HEK293T (cell line): ENCODE measurements around the gene PRIMPOL.
"Not testable (repeated sequence)": the region's sequence is repeated elsewhere in the genome, so short reads cannot be mapped to it uniquely, and the experiment has no call there.

ENCODE experiments used
- CTCF ChIA-PET: fragments of 350-600 bp; formaldehyde crosslinking; extraction: SDS; loops from one replicate; lab custom pipeline; 2021; ENCODE audit warnings: antibody characterized with exemption, inconsistent platforms; lab: Yijun Ruan, JAX
- POLR2A ChIA-PET: fragments of 350-600 bp; formaldehyde crosslinking; extraction: SDS; loops from one replicate; lab custom pipeline; 2020; ENCODE audit warnings: antibody characterized with exemption, inconsistent platforms; lab: Yijun Ruan, JAX
- DNase-seq: peaks from one replicate; pipeline ENCODE4 v3.0.0; 2012; ENCODE audit warnings: mixed read lengths; ENCODE audit errors: extremely low spot score
- ARNT ChIP-seq: fragments of 450-650 bp; IDR thresholded peaks from 2 replicates; pipeline ENCODE4 v1.6.1; 2017; ENCODE audit warnings: mild to moderate bottlenecking
- BHLHE40 ChIP-seq: fragments of 450-650 bp; IDR thresholded peaks from 2 replicates; pipeline ENCODE4 v1.6.1; 2016; ENCODE audit warnings: mild to moderate bottlenecking, moderate library complexity, borderline replicate concordance
- CTBP1 ChIP-seq: fragments of 450-650 bp; IDR thresholded peaks from 2 replicates; pipeline ENCODE4 v1.6.1; 2016; ENCODE audit warnings: borderline replicate concordance
- ELF4 ChIP-seq: fragments of 450-650 bp; IDR thresholded peaks from 2 replicates; pipeline ENCODE4 v1.6.1; 2017; ENCODE audit warnings: antibody characterized with exemption
- FOXA1 ChIP-seq: fragments of 450-650 bp; IDR thresholded peaks from 2 replicates; pipeline ENCODE4 v1.6.1; 2016; ENCODE audit warnings: mild to moderate bottlenecking
- FOXK2 ChIP-seq: fragments of 450-650 bp; IDR thresholded peaks from 2 replicates; pipeline ENCODE4 v1.6.1; 2016; ENCODE audit warnings: mild to moderate bottlenecking
- FOXM1 ChIP-seq: fragments of 450-650 bp; IDR thresholded peaks from 2 replicates; pipeline ENCODE4 v1.6.1; 2017; ENCODE audit warnings: mild to moderate bottlenecking, borderline replicate concordance
- HDGF ChIP-seq: fragments of 450-650 bp; IDR thresholded peaks from 2 replicates; pipeline ENCODE4 v1.6.1; 2017; ENCODE audit warnings: antibody characterized with exemption, borderline replicate concordance
- L3MBTL2 ChIP-seq: fragments of 450-650 bp; conservative IDR thresholded peaks from 2 replicates; pipeline ENCODE4 v1.6.1; 2016; ENCODE audit warnings: mild to moderate bottlenecking
- LEF1 ChIP-seq: fragments of 450-650 bp; IDR thresholded peaks from 2 replicates; pipeline ENCODE4 v1.6.1; 2017; ENCODE audit warnings: mild to moderate bottlenecking, borderline replicate concordance
- NFRKB ChIP-seq: fragments of 450-650 bp; IDR thresholded peaks from 2 replicates; pipeline ENCODE4 v1.6.1; 2016; ENCODE audit warnings: mild to moderate bottlenecking, moderate library complexity
- PKNOX1 ChIP-seq: fragments of 450-650 bp; IDR thresholded peaks from 2 replicates; pipeline ENCODE4 v1.6.1; 2016
- SP1 ChIP-seq: fragments of 450-650 bp; IDR thresholded peaks from 2 replicates; pipeline ENCODE4 v1.6.1; 2017
- SUZ12 ChIP-seq: fragments of 450-650 bp; IDR thresholded peaks from 2 replicates; pipeline ENCODE4 v1.6.1; 2016; ENCODE audit warnings: mild to moderate bottlenecking
- TARDBP ChIP-seq: fragments of 450-650 bp; IDR thresholded peaks from 2 replicates; pipeline ENCODE4 v1.6.1; 2016
- ZNF384 ChIP-seq: fragments of 450-650 bp; IDR thresholded peaks from 2 replicates; pipeline ENCODE4 v1.6.1; 2016

Gene PRIMPOL

GRCh38 chr4:184655889-184656869, 6.6 kb downstream of the PRIMPOL start:
- ChIA-PET POLR2A (interaction anchor here (0.9 kb wide), 1 partner anchor 78 kb away, joined by 3 read pairs; no protein-coding TSS in a partner anchor), CTCF (no interaction called here)
- DNase-seq, result no peak
- TF ChIP-seq HDGF, result no peak
- TF ChIP-seq PKNOX1, result no peak
- no peak for TF ChIP-seq SUZ12
- TF ChIP-seq ZNF384, result no peak
- no peak for TF ChIP-seq FOXM1

DNA sequence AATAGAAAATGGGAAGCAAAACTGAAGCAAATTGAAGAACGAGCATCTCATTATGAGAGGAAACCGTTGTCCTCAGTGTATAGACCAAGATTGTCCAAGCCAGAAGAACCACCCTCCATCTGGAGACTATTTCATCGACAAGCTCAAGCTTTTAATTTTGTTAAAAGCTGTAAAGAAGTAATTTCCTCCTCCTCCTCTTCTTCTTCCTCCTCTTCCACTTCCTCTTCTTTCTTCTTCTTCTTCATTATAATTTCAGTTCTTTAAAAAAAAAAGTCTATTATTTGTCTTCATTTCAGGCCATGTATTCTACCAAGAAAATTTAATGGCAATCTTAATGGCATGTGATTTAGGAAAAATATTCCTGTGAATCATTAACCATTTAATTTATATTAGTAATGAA, 7.6 kb downstream of the PRIMPOL start:
- DNase-seq, result no peak
- ChIA-PET CTCF (no interaction called here), POLR2A (no interaction called here)
- TF ChIP-seq HDGF (no peak), SP1 (no peak), FOXA1 (no peak), LEF1 (no peak), SUZ12 (no peak), L3MBTL2 (no peak), TARDBP (no peak), FOXM1 (no peak), CTBP1 (no peak), ELF4 (no peak), BHLHE40 (no peak), FOXK2 (no peak), PKNOX1 (no peak), NFRKB (no peak), ZNF384 (no peak), ARNT (no peak)

DNA sequence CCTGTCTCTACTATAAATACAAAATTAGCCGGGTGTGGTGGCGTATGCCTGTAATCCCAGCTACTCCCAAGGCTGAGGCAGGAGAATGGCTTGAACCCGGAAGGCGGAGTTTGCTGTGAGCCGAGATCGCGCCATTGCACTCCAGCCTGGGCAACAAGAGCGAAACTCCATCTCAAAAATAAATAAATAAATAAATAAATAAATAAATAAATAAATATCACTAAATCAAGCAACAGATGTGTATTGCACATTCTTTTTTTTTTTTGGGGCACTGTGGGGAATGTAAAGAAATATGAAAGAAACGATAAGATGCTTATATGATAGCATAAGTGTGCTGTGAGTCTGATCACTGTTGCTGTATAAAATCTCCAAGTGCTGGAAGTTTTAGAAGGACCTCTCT, 8.3 kb downstream of the PRIMPOL start:
- POLR2A ChIA-PET, result not testable (repeated sequence)

GRCh38 chr4:184660978-184661377, 11.4 kb downstream of the PRIMPOL start:
- POLR2A ChIA-PET, result no interaction called here
- no peak for DNase-seq
- CTCF ChIA-PET, result no interaction called here
- TF ChIP-seq ELF4, result no peak
- no peak for TF ChIP-seq ARNT
- TF ChIP-seq BHLHE40, result no peak
- no peak for TF ChIP-seq FOXA1
- no peak for TF ChIP-seq SP1
- no peak for TF ChIP-seq LEF1
- TF ChIP-seq FOXM1, result no peak
- no peak for TF ChIP-seq HDGF
- TF ChIP-seq L3MBTL2, result no peak
- TF ChIP-seq ZNF384, result no peak
- no peak for TF ChIP-seq FOXK2
- TF ChIP-seq SUZ12, result no peak
- TF ChIP-seq CTBP1, result no peak
- no peak for TF ChIP-seq NFRKB
- TF ChIP-seq TARDBP, result no peak

More for the DNA sequence above, 8.3 kb downstream of the PRIMPOL start:
- CTCF ChIA-PET, DNase-seq: not testable (repeated sequence)

DNA sequence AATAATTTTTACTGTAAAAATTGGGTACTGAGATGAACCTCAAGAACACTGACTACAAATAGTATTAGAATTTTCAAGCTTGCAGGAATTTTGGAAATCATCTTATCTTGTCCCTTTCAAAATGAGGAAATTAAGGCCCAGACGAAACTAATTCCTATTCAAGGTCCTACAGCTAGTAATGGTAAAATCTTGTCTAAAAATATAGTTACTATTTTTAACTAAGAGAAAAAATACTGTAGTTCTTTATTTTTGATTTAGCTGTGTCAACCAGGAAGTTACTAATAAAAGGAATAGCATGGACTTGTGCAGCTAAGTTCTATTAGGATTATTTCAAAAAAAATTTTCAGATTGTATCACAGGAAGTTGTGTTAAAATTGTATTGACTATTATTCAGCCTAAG, 12.7 kb downstream of the PRIMPOL start:
- CTCF ChIA-PET, result interaction anchor here (0.7 to 1.0 kb wide), 2 partner anchors 8 to 298 kb away, joined by 3 read pairs; no protein-coding TSS in a partner anchor
- POLR2A ChIA-PET, result interaction anchor here (0.8 to 1.4 kb wide), 2 partner anchors 13 to 72 kb away, joined by 4 read pairs; partner anchors contain the start of genes CASP3, CENPU and PRIMPOL
- DNase-seq, result no peak
- TF ChIP-seq PKNOX1 (no peak), HDGF (no peak), L3MBTL2 (no peak), TARDBP (no peak), ZNF384 (no peak), FOXM1 (no peak), CTBP1 (no peak), FOXK2 (no peak), LEF1 (no peak), ELF4 (no peak), SP1 (no peak), NFRKB (no peak)
